SU-DHL-6 (cell line): Measurements from ENCODE around the gene LSP1.

Source experiments
- H2AFZ ChIP-seq: fragments of 200-600 bp; sonication (generic); 2 replicates; pipeline ENCODE4 v1.6.1; 2014; ENCODE audit warnings: low read depth, mild to moderate bottlenecking, moderate library complexity, mixed read lengths, antibody characterized with exemption, low read length; ENCODE audit not compliant: severe bottlenecking
- H3F3A ChIP-seq: fragments of 200-600 bp; shearing (Covaris generic); 2 replicates; pipeline ENCODE4 v1.6.0; 2016; ENCODE audit warnings: antibody characterized with exemption, mild to moderate bottlenecking; ENCODE audit not compliant: insufficient read depth
- H3K27ac ChIP-seq: fragments of 200-600 bp; sonication (generic); 2 replicates; pipeline ENCODE4 v1.5.1; 2016; ENCODE audit warnings: low read depth, mild to moderate bottlenecking, low read length, moderate library complexity, mixed read lengths
- H3K27me3 ChIP-seq: fragments of 200-600 bp; sonication (generic), shearing (Covaris generic); 2 replicates; pipeline ENCODE4 v1.6.0; 2014; ENCODE audit warnings: mild to moderate bottlenecking, low read length
- H3K36me3 ChIP-seq: fragments of 200-600 bp; sonication (generic); 2 replicates; pipeline ENCODE4 v1.6.1; 2014; ENCODE audit warnings: mild to moderate bottlenecking, low read length, mixed read lengths
- H3K4me2 ChIP-seq: fragments of 300-600, 200-600 bp; shearing (Covaris generic), sonication (generic); 2 replicates; pipeline ENCODE4 v1.6.0; 2014; ENCODE audit warnings: low read length, low read depth, mild to moderate bottlenecking; ENCODE audit not compliant: poor library complexity, severe bottlenecking
- H3K4me3 ChIP-seq: fragments of 200-600 bp; sonication (generic); 2 replicates; pipeline ENCODE4 v1.5.1; 2014; ENCODE audit warnings: antibody characterized with exemption, low read length, mild to moderate bottlenecking, mixed read lengths; ENCODE audit not compliant: insufficient read depth, poor library complexity, severe bottlenecking
- H3K79me2 ChIP-seq: fragments of 200-600 bp; sonication (generic); 2 replicates; pipeline ENCODE4 v1.6.1; 2014; ENCODE audit warnings: mild to moderate bottlenecking, low read length, moderate library complexity; ENCODE audit not compliant: insufficient read depth
- H3K9ac ChIP-seq: fragments of 200-600 bp; sonication (generic); 2 replicates; pipeline ENCODE4 v1.7.0; 2014; ENCODE audit warnings: mild to moderate bottlenecking, low read length
- H3K9me2 ChIP-seq: fragments of 200-600 bp; sonication (generic); replicated peaks from 2 replicates; pipeline ENCODE4 v1.6.1; 2014; ENCODE audit warnings: low read length; ENCODE audit not compliant: insufficient read depth
- H3K9me3 ChIP-seq: fragments of 200-600 bp; sonication (generic); 2 replicates; pipeline ENCODE4 v1.6.1; 2014; ENCODE audit warnings: low read length, mixed read lengths; ENCODE audit not compliant: insufficient read depth
- H4K20me1 ChIP-seq: fragments of 200-600 bp; sonication (generic); 2 replicates; pipeline ENCODE4 v1.6.1; 2014; ENCODE audit warnings: low read depth, mild to moderate bottlenecking, antibody characterized with exemption, low read length, moderate library complexity, mixed read lengths
- CTCF ChIP-seq: fragments of 200-600 bp; sonication (generic); IDR thresholded peaks from one replicate; pipeline ENCODE4 v1.5.1; 2017; ENCODE audit warnings: antibody characterized with exemption, mild to moderate bottlenecking, low read length, moderate library complexity; ENCODE audit not compliant: insufficient read depth, poor library complexity, severe bottlenecking
- EZH2phosphoT487 ChIP-seq: fragments of 200-600 bp; sonication (generic), shearing (Covaris generic); conservative IDR thresholded peaks from 2 replicates; pipeline ENCODE4 v1.6.1; 2018; ENCODE audit warnings: mild to moderate bottlenecking, antibody characterized with exemption, low read length, moderate library complexity, mixed read lengths

The LSP1 gene

GRCh38 chr11:1887451-1888346 lies 34.8 kb downstream of the LSP1 start:
- H4K20me1 ChIP-seq, result no peaks in the 10 kb centered on the region
- H3K4me3 ChIP-seq, result no peak overlapping the region
- TF ChIP-seq CTCF (no peak), EZH2phosphoT487 (no peak)
- H3K27ac ChIP-seq, result no peak overlapping the region
- H3F3A ChIP-seq, result no peaks in the 10 kb centered on the region
- H3K9me2 ChIP-seq, result no peaks in the 10 kb centered on the region
- H2AFZ ChIP-seq, result no peak overlapping the region
- H3K27me3 ChIP-seq, result no peaks in the 10 kb centered on the region
- no peaks in the 10 kb centered on the region for H3K9me3 ChIP-seq
- H3K9ac ChIP-seq, result no peak overlapping the region
- H3K79me2 ChIP-seq, result no peaks in the 10 kb centered on the region
- H3K4me2 ChIP-seq, result no peak overlapping the region
- H3K36me3 ChIP-seq, result peaks cover 15% of the 10 kb centered on the region

- Histone ChIP-seq H3K4me3 (no peak overlapping the region), H3K27ac (no peak overlapping the region), H3K36me3 (peaks cover 15% of the 10 kb centered on the region), H3K9me3 (no peaks in the 10 kb centered on the region), H3K79me2 (no peaks in the 10 kb centered on the region), H3F3A (no peaks in the 10 kb centered on the region), H4K20me1 (no peaks in the 10 kb centered on the region), H3K9ac (no peak overlapping the region), H2AFZ (no peak overlapping the region), H3K27me3 (no peaks in the 10 kb centered on the region), H3K4me2 (no peak overlapping the region), H3K9me2 (no peaks in the 10 kb centered on the region)
- no peak for TF ChIP-seq EZH2phosphoT487
- no peak for TF ChIP-seq CTCF
These were observed 35.5 kb downstream of the LSP1 start for GRCh38 chr11:1888347-1888753.

- no peak overlapping the region for H3K4me3 ChIP-seq
- no peaks in the 10 kb centered on the region for H3K27me3 ChIP-seq
- no peak for TF ChIP-seq CTCF
- TF ChIP-seq EZH2phosphoT487, result no peak
- H4K20me1 ChIP-seq, result no peaks in the 10 kb centered on the region
- peaks cover 15% of the 10 kb centered on the region for H3K36me3 ChIP-seq
- H3K4me2 ChIP-seq, result no peak overlapping the region
- H3F3A ChIP-seq, result no peaks in the 10 kb centered on the region
- H3K9me3 ChIP-seq, result no peaks in the 10 kb centered on the region
- no peaks in the 10 kb centered on the region for H3K79me2 ChIP-seq
- H2AFZ ChIP-seq, result no peak overlapping the region
- H3K9ac ChIP-seq, result no peak overlapping the region
- no peaks in the 10 kb centered on the region for H3K9me2 ChIP-seq
- no peak overlapping the region for H3K27ac ChIP-seq
These were observed 35.9 kb downstream of the LSP1 start for GRCh38 chr11:1888811-1889210.
